Astrocyte of the hippocampus (primary cell): ENCODE measurements around the gene GAL3ST2.
"Not testable (repeated sequence)": the region's sequence is repeated elsewhere in the genome, so short reads cannot be mapped to it uniquely, and the experiment has no call there.

Source experiments
- DNase-seq: peaks from one replicate; pipeline ENCODE4 v3.0.0; 2011; ENCODE audit warnings: low read depth, low spot score

The GAL3ST2 gene

GRCh38 chr2:241776336-241777169, at the start of gene GAL3ST2:
Gene GAL3ST2, plus strand, starts transcription at chr2:241776822. Its CDS starts 134 bp downstream, at chr2:241776956.
- DNase-seq: no peak

- DNase-seq: no peak
Observed at GRCh38 chr2:241728000-241728399, 48.6 kb upstream of the GAL3ST2 start.

GRCh38 chr2:241728627-241729026, 48.0 kb upstream of the GAL3ST2 start:
- no peak for DNase-seq

- no peak for DNase-seq
Observed at GRCh38 chr2:241729868-241730267, 46.8 kb upstream of the GAL3ST2 start.

GRCh38 chr2:241730671-241731293, 45.8 kb upstream of the GAL3ST2 start:
- DNase-seq: no peak

GRCh38 chr2:241732513-241733186, 44.0 kb upstream of the GAL3ST2 start:
- DNase-seq: peak; percentile 42

- DNase-seq: no peak
Observed at GRCh38 chr2:241733391-241734207, 43.0 kb upstream of the GAL3ST2 start.

- DNase-seq: no peak
Observed at GRCh38 chr2:241734208-241734466, 42.5 kb upstream of the GAL3ST2 start.

- DNase-seq: peak; percentile 96
Observed at GRCh38 chr2:241734467-241735208, 42.0 kb upstream of the GAL3ST2 start, which contains the start of gene D2HGDH. Gene D2HGDH, plus strand, starts transcription at chr2:241734630. Its CDS starts 595 bp downstream, at chr2:241735225.

GRCh38 chr2:241736111-241736510, 40.5 kb upstream of the GAL3ST2 start:
- DNase-seq: no peak

GRCh38 chr2:241738040-241738686, 38.5 kb upstream of the GAL3ST2 start:
- DNase-seq: no peak

- DNase-seq: no peak
Observed at GRCh38 chr2:241739177-241739576, 37.4 kb upstream of the GAL3ST2 start.

GRCh38 chr2:241739651-241740050, 37.0 kb upstream of the GAL3ST2 start:
- peak; percentile 37 for DNase-seq

- peak; percentile 41 for DNase-seq
Observed at GRCh38 chr2:241741016-241741415, 35.6 kb upstream of the GAL3ST2 start.

GRCh38 chr2:241742320-241742939, 34.2 kb upstream of the GAL3ST2 start:
- no peak for DNase-seq

- DNase-seq: not testable (repeated sequence)
Observed at GRCh38 chr2:241743008-241743407, 33.6 kb upstream of the GAL3ST2 start.

- DNase-seq: no peak
Observed at GRCh38 chr2:241743620-241744019, 33.0 kb upstream of the GAL3ST2 start.

- no peak for DNase-seq
Observed at GRCh38 chr2:241744028-241744754, 32.4 kb upstream of the GAL3ST2 start.

GRCh38 chr2:241745276-241745675, 31.3 kb upstream of the GAL3ST2 start:
- DNase-seq: no peak
